Endothelial cell of umbilical vein (primary cell): Measurements from ENCODE around the gene RAD50. TPM values are rescaled to one million over a fixed set of nuclear protein-coding genes. Genes with fewer than 3 reads are reported as not detected.

Experiments used
- BruUV-seq: library from RNA; stranded (reverse); fragments of 400-500 nt; replicated peaks from 2 replicates; lab custom pipeline; 2021; lab: Mats Ljungman, UMichigan
- CTCF ChIA-PET: fragments of 300-600, 350-600 bp; sonication (Branson Sonifier 250); formaldehyde crosslinking; loops from one replicate; lab custom pipeline; 2021; ENCODE audit warnings: antibody characterized with exemption, inconsistent platforms; lab: Charles Lee
- POLR2A ChIA-PET: fragments of 300-600, 350-600 bp; sonication (Branson Sonifier 250); formaldehyde crosslinking; loops from one replicate; lab custom pipeline; 2021; ENCODE audit warnings: antibody characterized with exemption, inconsistent platforms; lab: Charles Lee
- DNase-seq: peaks from one replicate; pipeline ENCODE4 v3.0.0-alpha.2; 2011; ENCODE audit warnings: low read depth, low spot score
- FAIRE-seq: peaks from 2 replicates; lab custom pipeline; 2011; peaks lifted over from hg19 to GRCh38; lab: Jason Lieb, UNC
- H2AFZ ChIP-seq: 2 replicates; pipeline ENCODE4 v1.6.0; 2012; ENCODE audit warnings: low read depth, low read length, control low read depth, inconsistent platforms
- H3K27ac ChIP-seq: 2 replicates; pipeline ENCODE4 v1.5.1; 2011; ENCODE audit warnings: low read depth, mild to moderate bottlenecking, control low read depth, low read length, moderate library complexity; ENCODE audit not compliant: insufficient read depth
- H3K27me3 ChIP-seq, 2 experiments: 2 replicates each; pipeline versions ENCODE4 v1.6.0 to v1.6.1; 2011; ENCODE audit warnings: low read length in 2 of 2, mixed read lengths in 1 of 2; ENCODE audit not compliant: control insufficient read depth in 2 of 2, insufficient read depth in 2 of 2
- H3K36me3 ChIP-seq, 2 experiments: 2 replicates in 1 of 2; 3 replicates in 1 of 2; pipeline ENCODE4 v1.5.1; 2011; ENCODE audit warnings: low read length in 2 of 2, mild to moderate bottlenecking in 1 of 2, moderate library complexity in 1 of 2; ENCODE audit not compliant: control insufficient read depth in 2 of 2, insufficient read depth in 2 of 2; ENCODE audit errors: extremely low read depth in 1 of 2
- H3K4me1 ChIP-seq: 3 replicates; pipeline ENCODE4 v1.5.1; 2011; ENCODE audit warnings: mild to moderate bottlenecking, low read length; ENCODE audit not compliant: control insufficient read depth, insufficient read depth; ENCODE audit errors: extremely low read depth
- H3K4me2 ChIP-seq: 2 replicates; pipeline ENCODE4 v1.6.1; 2011; ENCODE audit warnings: low read length, control low read depth, mixed read lengths; ENCODE audit not compliant: insufficient read depth
- H3K4me3 ChIP-seq, 3 experiments: fragments of 200-600 bp in 1 of 3; sonication (generic), shearing (Covaris generic) in 1 of 3; replicated peaks in 1 of 3; 2 replicates each; pipeline ENCODE4 v1.5.1; 2011 to 2016; ENCODE audit warnings: control low read depth in 3 of 3, low read length in 3 of 3, mild to moderate bottlenecking in 2 of 3, inconsistent platforms in 1 of 3, low read depth in 1 of 3, moderate library complexity in 1 of 3; ENCODE audit not compliant: insufficient read depth in 1 of 3
- H3K79me2 ChIP-seq: 2 replicates; pipeline ENCODE4 v1.6.0; 2012; ENCODE audit warnings: low read length, inconsistent platforms; ENCODE audit not compliant: control insufficient read depth, insufficient read depth
- H3K9ac ChIP-seq: replicated peaks from 2 replicates; pipeline ENCODE3; 2011; ENCODE audit warnings: low read length, control low read depth; ENCODE audit not compliant: insufficient read depth; ENCODE audit errors: extremely low read depth
- H3K9me1 ChIP-seq: replicated peaks from 3 replicates; pipeline ENCODE4 v1.6.0; 2011; ENCODE audit warnings: mild to moderate bottlenecking, low read length; ENCODE audit not compliant: control insufficient read depth, insufficient read depth; ENCODE audit errors: extremely low read depth
- H3K9me3 ChIP-seq: replicated peaks from 2 replicates; pipeline ENCODE4 v1.5.1; 2012; ENCODE audit warnings: low read length, inconsistent platforms; ENCODE audit not compliant: control insufficient read depth, insufficient read depth
- H4K20me1 ChIP-seq: replicated peaks from 2 replicates; pipeline ENCODE3; 2011; ENCODE audit warnings: mild to moderate bottlenecking, low read length; ENCODE audit not compliant: control insufficient read depth, insufficient read depth; ENCODE audit errors: extremely low read depth
- EZH2 ChIP-seq: IDR thresholded peaks from 2 replicates; pipeline ENCODE4 v1.6.1; 2012; ENCODE audit warnings: borderline replicate concordance, low read depth, mild to moderate bottlenecking, moderate library complexity, low read length, inconsistent platforms; ENCODE audit not compliant: severe bottlenecking
- FOS ChIP-seq: IDR thresholded peaks from 2 replicates; pipeline ENCODE4 v1.6.1; 2011; ENCODE audit warnings: mild to moderate bottlenecking, low read length, moderate library complexity, borderline replicate concordance; ENCODE audit not compliant: insufficient read depth
- GATA2 ChIP-seq: IDR thresholded peaks from 2 replicates; pipeline ENCODE4 v1.7.0; 2011; ENCODE audit warnings: low read depth, mild to moderate bottlenecking, moderate library complexity, mixed read lengths, low read length; ENCODE audit not compliant: insufficient read length, insufficient read depth
- JUN ChIP-seq: IDR thresholded peaks from 2 replicates; pipeline ENCODE4 v1.6.1; 2011; ENCODE audit warnings: borderline replicate concordance, low read depth; ENCODE audit not compliant: insufficient read length, insufficient read depth
- MYC ChIP-seq: IDR thresholded peaks from one replicate; pipeline ENCODE4 v1.6.1; 2011; ENCODE audit warnings: mild to moderate bottlenecking, low read depth, low read length
- POLR2A ChIP-seq: IDR thresholded peaks from 2 replicates; pipeline ENCODE4 v1.6.1; 2012; ENCODE audit warnings: low read depth, mild to moderate bottlenecking, control low read depth, low read length
- POLR2AphosphoS5 ChIP-seq: IDR thresholded peaks from 2 replicates; pipeline ENCODE4 v1.6.1; 2012; ENCODE audit warnings: low read depth, mild to moderate bottlenecking, control low read depth, low read length, moderate library complexity; ENCODE audit not compliant: insufficient read depth
- dilution Hi-C: fragments of 300-500 bp; cut with MboI; formaldehyde crosslinking; loops from one replicate; pipeline ENCODE4 v1.15.0; 2019; ENCODE audit warnings: low sequenced_read_pairs; ENCODE audit not compliant: extremely low pct_ligation_motif_present
- intact Hi-C: fragments of 100-400 bp; cut with micrococcal nuclease; formaldehyde crosslinking; loops from one replicate; pipeline ENCODE4 v1.10.0; 2022
- polyA plus RNA-seq, 4 experiments: library from polyadenylated mRNA; depleted of rRNA in 3 of 4; stranded (reverse) in 3 of 4; unstranded in 1 of 4; fragments of >200 nt; gene quantifications; 2 replicates each; pipeline versions ENCODE4 v1.2.1 to v1.2.3, GENCODE V29; 2011 to 2012; ENCODE audit warnings: missing spikeins in 1 of 4
- total RNA-seq: library from RNA; stranded (reverse); gene quantifications from 2 replicates; pipeline ENCODE4 v1.2.3, GENCODE V29; 2021
- TF ChIP-seq, protein P1 (sequence below): IDR thresholded peaks from 2 replicates; pipeline ENCODE4 v1.6.1; 2011; ENCODE audit not compliant: insufficient read depth, insufficient read length
- TF ChIP-seq, protein P2 (sequence below), 2 donors: IDR thresholded peaks; 1 replicate in 1 of 2; 2 replicates in 1 of 2; pipeline ENCODE4 v1.5.1; 2011; ENCODE audit warnings: low read length in 2 of 2, mild to moderate bottlenecking in 2 of 2, moderate library complexity in 2 of 2, control low read depth in 1 of 2, inconsistent platforms in 1 of 2, low read depth in 1 of 2; ENCODE audit not compliant: insufficient read depth in 1 of 2; ENCODE audit errors: extremely low read depth in 1 of 2

The RAD50 gene
- total and polyA plus RNA-seq, 2 donors (not counting 3 experiments of a cell fraction or from before 2014, with no cell fraction given): 6.1 to 20.4 TPM

DNA sequence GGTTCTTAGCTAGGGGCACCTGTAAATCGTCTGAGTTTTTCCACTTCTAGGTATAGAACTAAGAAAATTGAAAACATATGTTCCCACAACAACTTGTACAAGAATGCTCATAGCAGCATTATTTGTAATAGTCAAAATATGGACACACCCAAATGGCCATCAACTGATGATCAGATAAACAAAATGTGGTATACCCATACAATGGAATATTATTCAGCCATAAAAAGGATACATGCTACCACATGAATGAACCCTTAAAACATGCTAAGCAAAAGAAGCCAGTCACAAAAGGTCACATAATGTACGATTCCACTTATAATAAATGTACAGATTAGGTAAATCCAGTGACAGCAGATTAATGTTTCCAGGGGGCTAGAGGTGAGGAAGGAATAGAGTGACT lies 55.2 kb downstream of the RAD50 start:
- Histone ChIP-seq H2AFZ (no peak overlapping the region), H3K9me3 (no peaks in the 10 kb centered on the region), H3K27ac (no peak overlapping the region), H3K9ac (no peak overlapping the region), H3K79me2 (no peaks in the 10 kb centered on the region), H3K4me1 (no peaks in the 10 kb centered on the region), H3K36me3 (no peaks in the 10 kb centered on the region), H3K27me3 (no peaks in the 10 kb centered on the region), H4K20me1 (no peaks in the 10 kb centered on the region), H3K4me2 (no peak overlapping the region), H3K9me1 (no peaks in the 10 kb centered on the region), H3K4me3 (no peak overlapping the region)
- FAIRE-seq (no peak), DNase-seq (no peak)
- intact Hi-C loops: no loop called here
- dilution Hi-C loops: no loop called here
- no TSS peak for BruUV-seq
- CTCF ChIA-PET: interaction anchor here (1.4 kb wide), 1 partner anchor 226 kb away, joined by 3 read pairs; no protein-coding TSS in a partner anchor
- POLR2A ChIA-PET: no interaction called here
- TF ChIP-seq EZH2 (no peak), POLR2AphosphoS5 (no peak), JUN (no peak), GATA2 (no peak), MYC (no peak), FOS (no peak), POLR2A (no peak)
- TF ChIP-seq, protein P1, sequence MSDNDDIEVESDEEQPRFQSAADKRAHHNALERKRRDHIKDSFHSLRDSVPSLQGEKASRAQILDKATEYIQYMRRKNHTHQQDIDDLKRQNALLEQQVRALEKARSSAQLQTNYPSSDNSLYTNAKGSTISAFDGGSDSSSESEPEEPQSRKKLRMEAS: no peak
- TF ChIP-seq, protein P2, sequence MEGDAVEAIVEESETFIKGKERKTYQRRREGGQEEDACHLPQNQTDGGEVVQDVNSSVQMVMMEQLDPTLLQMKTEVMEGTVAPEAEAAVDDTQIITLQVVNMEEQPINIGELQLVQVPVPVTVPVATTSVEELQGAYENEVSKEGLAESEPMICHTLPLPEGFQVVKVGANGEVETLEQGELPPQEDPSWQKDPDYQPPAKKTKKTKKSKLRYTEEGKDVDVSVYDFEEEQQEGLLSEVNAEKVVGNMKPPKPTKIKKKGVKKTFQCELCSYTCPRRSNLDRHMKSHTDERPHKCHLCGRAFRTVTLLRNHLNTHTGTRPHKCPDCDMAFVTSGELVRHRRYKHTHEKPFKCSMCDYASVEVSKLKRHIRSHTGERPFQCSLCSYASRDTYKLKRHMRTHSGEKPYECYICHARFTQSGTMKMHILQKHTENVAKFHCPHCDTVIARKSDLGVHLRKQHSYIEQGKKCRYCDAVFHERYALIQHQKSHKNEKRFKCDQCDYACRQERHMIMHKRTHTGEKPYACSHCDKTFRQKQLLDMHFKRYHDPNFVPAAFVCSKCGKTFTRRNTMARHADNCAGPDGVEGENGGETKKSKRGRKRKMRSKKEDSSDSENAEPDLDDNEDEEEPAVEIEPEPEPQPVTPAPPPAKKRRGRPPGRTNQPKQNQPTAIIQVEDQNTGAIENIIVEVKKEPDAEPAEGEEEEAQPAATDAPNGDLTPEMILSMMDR (IDR thresholded peaks at IDR 0.05; ENCODE audit: extremely low read depth in 1 of 2, insufficient read depth in 1 of 2, low read depth in 1 of 2, low read length in 2 of 2): no peak
